ENCODE data around the gene SYTL3.
A peak's percentile ranks its signal among the peaks of the same experiment; 100 is the strongest.

SYTL3 gene, protein sequence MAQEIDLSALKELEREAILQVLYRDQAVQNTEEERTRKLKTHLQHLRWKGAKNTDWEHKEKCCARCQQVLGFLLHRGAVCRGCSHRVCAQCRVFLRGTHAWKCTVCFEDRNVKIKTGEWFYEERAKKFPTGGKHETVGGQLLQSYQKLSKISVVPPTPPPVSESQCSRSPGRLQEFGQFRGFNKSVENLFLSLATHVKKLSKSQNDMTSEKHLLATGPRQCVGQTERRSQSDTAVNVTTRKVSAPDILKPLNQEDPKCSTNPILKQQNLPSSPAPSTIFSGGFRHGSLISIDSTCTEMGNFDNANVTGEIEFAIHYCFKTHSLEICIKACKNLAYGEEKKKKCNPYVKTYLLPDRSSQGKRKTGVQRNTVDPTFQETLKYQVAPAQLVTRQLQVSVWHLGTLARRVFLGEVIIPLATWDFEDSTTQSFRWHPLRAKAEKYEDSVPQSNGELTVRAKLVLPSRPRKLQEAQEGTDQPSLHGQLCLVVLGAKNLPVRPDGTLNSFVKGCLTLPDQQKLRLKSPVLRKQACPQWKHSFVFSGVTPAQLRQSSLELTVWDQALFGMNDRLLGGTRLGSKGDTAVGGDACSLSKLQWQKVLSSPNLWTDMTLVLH

DNA sequence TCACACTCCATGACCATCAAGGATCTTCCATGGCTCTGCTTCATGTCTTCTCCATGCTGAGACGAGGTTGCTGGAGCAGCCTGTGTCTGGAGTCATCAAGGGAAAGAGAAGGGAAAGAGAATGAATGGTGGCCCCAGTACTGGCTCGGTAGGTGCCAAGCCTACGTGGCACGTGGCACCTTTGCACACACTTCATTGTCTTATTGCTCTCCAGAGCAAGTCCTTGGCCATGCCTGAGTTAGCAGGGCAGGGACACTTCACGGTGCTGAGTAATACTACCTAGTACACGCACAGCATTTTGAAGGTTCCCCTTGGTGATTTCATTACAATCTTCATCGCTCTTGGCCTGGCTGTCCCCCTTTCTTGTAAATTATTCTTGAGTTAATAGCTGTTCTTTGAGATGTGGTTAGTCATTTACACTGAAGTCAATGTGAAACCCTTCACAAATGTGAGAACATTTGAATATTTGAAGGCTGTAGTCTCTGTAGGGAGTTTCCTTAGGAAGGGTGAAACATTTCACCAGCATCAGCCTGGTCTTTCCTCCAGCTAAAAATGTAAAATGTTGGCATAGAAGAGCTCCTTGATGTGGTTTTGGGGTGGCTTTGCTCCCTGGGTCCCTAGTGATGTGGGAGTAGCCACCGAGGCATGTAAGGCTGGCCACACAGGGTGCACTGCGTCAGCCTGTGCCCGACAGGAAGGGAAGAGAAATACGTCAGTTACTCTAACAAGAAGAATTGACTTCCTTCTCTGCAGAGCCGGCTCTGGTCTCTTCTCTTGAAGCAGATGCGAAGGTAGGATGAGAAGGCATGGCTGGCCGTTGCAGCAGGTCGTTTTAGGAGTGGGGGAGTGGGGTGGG is at the start of gene SYTL3:
TSS of gene SYTL3 (plus strand) at position 766 of the 855 bp plus-strand sequence. CDS start 13,215 bp downstream, outside the sequence.
- TF ChIP-seq GATA2 (IDR thresholded peaks at IDR 0.05; ENCODE audit: low read depth, low read length) (no peak), GATA3 (IDR thresholded peaks at IDR 0.05; ENCODE audit: low read depth, low read length) (no peak)

DNA sequence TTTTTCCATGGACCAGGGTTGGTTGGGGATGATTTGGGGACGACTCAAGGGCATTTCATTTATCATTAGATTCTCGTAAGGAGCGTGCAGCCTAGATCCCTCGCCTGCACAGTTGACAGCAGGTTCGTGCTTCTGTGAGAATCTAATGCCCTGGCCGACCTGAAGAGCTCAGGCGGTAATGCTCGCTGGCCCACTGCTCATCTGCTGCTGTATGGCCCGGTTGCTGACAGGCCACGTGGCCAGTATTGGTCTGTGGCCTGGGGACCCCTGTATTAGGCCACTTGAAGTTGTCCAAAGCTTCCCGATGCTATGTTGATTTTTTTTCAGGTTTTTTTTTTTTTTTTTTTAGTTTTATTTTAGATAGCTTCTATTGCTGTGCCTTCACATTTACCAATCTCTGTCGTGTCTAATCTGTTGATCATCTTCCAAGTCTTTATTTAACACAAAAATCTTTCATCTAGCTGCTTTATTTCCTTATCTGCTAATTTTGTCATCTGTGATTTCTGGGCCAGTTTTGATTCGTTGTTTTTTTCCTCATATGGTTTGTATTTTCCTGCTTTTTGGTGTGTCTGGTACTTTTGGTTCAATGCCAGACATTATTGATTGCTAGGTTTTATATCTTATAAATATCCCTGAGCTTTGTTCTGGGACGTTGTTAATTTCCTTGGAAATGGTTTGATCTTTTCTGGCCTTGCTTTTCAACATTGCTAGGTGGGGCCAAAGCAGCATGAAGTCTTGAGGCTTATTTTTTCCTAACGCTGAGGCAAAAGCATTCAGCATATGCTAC is 46.4 kb upstream of the SYTL3 start:
- TF ChIP-seq GATA2 (IDR thresholded peaks at IDR 0.05; ENCODE audit: low read depth, low read length) (peak; percentile 44; the same call in 1 of the 2 replicates), GATA3 (IDR thresholded peaks at IDR 0.05; ENCODE audit: low read depth, low read length) (peak; percentile 71)

DNA sequence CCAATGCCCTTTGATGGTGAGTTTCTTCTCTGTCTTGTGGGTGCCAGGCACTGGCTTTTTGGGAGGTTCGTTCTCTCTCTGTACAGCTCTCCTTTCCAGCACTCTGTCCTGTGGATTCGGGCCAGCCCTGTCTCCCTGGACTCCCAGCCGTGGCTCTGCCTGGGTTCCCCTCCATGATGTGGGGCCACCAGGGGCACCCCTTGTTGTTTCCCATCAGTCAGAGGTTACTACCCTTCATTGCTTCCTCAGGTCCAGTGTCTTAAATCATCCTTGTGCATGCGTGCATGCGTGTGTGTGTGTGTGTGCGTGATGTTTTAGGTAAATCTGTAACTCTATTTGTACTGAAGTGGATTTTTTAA is 45.8 kb upstream of the SYTL3 start:
- TF ChIP-seq GATA3 (IDR thresholded peaks at IDR 0.05; ENCODE audit: low read depth, low read length) = no peak
- no peak for TF ChIP-seq GATA2 (IDR thresholded peaks at IDR 0.05; ENCODE audit: low read depth, low read length)

DNA sequence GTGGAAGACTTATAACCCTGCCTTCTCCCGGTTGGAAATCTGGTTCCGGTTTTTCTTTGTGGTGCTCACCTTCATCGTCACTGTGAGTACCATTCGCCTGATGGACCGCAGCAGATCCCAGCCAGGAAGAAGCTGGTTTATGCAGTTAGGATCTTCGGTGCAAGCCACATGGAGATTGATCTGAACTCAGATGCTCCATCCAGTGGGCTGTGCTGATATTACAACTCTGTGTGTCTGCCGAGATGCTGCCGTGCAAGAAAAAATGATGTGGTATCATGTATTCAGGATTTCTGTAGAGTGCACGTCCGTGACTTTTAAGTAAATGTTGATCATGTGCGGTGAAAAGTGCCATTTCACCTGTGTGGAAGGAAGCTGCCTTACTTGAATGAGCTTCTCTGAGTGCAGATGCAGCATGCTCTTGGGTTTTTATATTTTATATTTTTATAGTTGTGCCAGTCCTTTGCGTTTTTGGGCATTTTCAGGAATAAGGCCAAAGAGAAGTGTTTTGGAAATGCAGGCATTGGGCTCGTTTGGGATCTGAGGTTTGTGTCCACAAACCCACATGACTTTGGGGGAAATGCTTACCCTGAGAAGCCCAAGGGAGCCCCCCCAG is 44.5 kb upstream of the SYTL3 start:
- TF ChIP-seq GATA2 (IDR thresholded peaks at IDR 0.05; ENCODE audit: low read depth, low read length) (no peak), GATA3 (IDR thresholded peaks at IDR 0.05; ENCODE audit: low read depth, low read length) (no peak)

DNA sequence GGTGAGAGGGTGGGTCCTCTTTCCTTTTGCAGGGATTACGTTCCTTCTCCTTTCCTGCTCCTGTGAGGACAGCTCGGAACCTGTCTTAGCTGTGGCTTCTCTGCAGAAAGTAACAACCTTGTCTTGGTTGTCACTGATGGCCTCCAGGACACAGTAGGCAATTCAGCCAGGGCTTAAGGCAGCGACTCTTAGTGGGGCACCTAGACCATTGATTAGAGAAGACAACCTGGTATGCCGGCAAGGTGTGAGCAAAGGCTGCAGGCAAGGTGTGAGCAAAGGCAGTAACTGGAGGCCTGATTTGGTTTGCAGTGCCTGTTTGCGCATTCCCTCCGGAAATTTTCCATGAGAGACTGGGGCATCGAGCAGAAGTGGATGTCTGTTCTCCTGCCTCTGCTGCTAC is 42.9 kb upstream of the SYTL3 start:
- TF ChIP-seq GATA3 (IDR thresholded peaks at IDR 0.05; ENCODE audit: low read depth, low read length) = no peak

DNA sequence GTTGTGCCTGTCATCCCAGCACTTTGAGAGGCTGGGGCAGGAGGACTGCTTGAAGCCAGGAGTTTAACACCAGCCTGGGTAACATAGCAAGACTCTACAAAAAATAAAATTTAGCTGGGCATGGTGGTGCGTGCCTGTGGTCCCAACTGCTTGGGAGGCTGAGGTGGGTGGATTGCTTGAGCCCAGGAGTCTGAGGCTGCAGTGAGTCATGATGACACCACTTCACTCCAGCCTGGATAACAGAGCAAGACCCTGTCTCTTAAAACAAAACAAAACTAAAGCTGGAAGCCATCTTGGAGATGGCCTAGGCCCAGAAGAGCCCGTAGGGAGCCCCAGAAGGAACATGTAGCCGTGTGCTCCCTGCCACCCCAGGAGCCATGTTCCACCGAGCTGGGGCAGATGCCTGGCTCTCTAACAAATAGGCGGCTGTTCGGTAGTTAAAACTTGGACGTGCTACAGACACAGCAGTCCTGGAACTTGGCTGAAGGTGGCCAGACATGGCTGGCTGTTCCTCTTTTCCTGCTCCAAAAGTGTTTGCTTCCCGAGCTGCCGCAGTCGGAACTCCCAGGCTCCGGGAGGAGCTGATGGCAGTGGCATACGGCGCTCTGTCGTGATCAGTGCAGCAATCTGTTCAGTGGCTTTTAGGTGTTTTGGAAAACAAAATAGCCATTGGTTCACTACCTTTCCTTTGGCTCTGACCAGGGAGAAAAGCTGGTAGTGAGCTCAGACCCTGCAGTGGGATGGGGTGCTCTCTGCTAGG is 42.3 kb upstream of the SYTL3 start:
- TF ChIP-seq GATA2 (IDR thresholded peaks at IDR 0.05; ENCODE audit: low read depth, low read length) = no peak
- TF ChIP-seq GATA3 (IDR thresholded peaks at IDR 0.05; ENCODE audit: low read depth, low read length) = no peak

DNA sequence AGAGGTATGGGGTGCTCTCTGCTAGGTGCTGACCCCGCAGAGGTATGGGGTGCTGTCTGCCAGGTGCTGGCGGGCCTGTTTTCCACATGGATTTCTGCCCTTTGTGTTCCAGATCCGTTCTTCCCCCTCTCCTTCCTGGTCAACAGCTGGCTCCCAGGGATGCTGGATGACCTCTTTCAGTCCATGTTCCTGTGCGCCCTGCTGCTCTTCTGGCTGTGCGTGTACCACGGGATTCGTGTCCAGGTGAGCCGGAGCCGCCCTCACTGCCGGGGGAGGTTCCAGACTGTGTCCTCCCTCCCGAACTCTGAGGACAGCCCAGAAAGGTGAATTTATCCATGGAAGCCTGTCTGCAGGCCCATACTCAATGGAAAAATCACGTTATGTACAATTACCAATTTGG is 41.6 kb upstream of the SYTL3 start:
- TF ChIP-seq GATA3 (IDR thresholded peaks at IDR 0.05; ENCODE audit: low read depth, low read length) (no peak), GATA2 (IDR thresholded peaks at IDR 0.05; ENCODE audit: low read depth, low read length) (no peak)

DNA sequence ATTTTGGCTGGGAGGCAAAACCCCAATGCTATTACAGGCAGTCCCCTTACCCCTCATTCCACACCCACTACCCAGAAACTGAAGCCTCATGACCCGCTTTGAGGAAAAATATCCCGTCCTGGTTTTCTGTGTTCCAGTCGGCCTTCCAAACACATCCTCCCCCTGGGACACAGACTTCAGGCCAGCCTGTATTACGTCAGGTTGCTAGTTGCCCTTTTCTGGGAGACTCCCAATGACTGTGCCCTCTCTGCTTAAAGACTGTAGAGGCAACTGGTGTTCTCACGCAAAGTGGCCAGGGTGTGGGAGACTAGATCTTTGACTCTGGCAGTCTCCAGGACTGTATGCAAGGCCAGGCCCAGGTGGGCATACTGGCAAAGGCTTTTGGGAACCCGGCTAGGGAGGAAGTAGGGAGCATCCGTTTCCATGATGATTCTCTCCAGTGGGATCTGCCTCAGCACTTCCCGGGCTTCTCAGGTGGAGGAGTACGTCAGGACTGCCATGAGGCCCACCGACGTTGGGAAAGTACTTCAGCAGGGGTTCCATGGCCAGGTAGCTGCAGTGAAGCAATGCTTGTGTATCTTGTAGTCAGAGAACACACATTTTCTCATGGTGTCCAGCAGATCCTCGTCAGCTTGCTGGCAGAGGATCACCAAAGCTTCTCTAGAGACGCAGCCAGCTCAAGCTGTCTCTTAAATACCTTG is 40.2 kb upstream of the SYTL3 start:
- TF ChIP-seq GATA2 (IDR thresholded peaks at IDR 0.05; ENCODE audit: low read depth, low read length) (no peak), GATA3 (IDR thresholded peaks at IDR 0.05; ENCODE audit: low read depth, low read length) (no peak)

DNA sequence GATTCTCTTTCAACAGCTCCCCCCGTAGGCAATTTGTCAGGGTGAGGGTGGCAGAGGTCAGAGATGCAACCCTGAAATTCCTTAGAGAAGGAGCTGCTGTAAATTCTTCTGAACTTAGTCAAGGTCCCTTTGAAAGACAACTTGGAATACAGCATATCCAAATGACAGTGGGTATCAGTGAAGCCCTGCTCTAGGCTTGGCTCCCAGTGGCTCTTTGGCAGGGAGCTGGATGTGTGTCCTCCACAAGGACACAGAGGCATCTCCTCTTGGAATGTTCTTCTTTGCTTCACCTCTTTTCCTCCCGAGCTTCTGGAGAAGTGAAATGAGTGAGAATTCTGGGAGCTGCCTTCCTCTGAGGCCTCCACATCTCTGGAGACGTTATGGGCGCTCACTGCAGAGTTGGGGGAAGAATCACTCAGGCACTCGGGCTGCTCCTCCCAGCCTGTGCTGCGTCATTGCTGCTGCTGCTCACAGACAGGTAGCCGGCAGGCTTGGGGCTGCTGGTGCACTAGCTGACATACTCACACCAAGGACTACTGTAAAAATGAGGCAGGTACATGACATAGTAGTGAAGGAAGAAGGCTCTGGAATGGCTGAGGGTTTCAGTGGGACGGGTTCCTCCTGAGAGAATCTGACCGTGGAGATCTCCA is 39.4 kb upstream of the SYTL3 start:
- TF ChIP-seq GATA3 (IDR thresholded peaks at IDR 0.05; ENCODE audit: low read depth, low read length) (no peak), GATA2 (IDR thresholded peaks at IDR 0.05; ENCODE audit: low read depth, low read length) (no peak)

DNA sequence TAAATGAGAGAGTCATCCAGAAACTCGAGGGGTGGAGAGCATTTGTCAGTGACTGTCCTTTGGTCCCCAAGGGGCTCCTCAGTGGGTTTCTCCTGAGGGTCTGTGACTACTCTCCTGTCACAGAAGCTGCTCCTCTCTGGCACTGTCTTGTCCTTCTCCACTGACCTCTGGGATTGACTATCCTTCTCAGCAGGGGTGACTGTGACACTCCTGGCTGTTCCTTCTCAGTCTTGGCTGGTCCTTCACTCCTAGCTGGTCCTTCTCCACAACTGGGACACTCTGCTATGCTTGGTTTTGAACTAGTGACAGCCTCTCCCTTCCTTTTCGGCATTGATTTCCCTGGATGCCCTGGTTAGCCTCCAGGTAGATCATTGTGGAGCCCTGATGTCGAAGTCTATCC is 38.8 kb upstream of the SYTL3 start:
- TF ChIP-seq GATA3 (IDR thresholded peaks at IDR 0.05; ENCODE audit: low read depth, low read length) (no peak), GATA2 (IDR thresholded peaks at IDR 0.05; ENCODE audit: low read depth, low read length) (no peak)

DNA sequence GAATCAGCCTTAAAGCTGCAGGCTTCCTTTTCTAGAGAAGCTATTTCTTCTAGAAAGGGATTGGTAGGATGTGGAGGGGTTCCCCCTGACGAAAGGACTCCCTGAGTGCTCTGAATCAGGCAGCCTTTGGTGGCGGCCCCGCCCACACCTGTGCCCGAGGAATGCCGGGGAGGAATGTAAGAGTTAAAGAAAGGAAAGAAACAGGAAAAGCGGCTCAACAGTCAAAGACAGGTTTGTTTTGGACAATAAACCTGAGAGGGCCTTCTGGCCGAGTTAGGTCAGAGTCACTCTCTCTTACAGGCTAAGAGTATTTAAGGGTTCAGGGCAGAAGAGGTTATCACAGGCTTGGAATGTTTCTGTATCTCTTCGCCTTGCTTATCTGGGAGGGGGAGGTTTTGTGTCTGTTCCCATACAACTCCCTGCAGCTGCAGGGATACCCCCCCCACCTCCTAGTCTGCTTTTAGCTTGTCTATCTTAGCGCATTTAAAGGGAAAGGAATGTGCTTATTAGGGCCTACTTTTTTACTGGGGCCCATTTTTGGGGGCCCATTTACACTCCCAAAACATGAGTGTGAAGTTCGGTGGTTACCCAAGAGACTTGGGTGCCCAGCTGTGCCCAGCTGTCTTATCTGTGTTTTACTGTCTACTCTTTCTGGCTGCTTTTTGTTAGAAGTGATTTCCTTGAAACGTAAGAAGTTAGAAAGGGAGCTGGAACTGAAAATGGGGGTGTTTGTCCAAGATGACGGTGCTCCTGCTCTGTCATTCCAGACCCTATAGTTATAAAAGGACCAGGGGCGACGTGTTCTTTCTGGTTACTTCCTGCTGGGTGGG is 38.1 kb upstream of the SYTL3 start:
- no peak for TF ChIP-seq GATA3 (IDR thresholded peaks at IDR 0.05; ENCODE audit: low read depth, low read length)
- no peak for TF ChIP-seq GATA2 (IDR thresholded peaks at IDR 0.05; ENCODE audit: low read depth, low read length)

All from SH-SY5Y (cell line).